Measurements from ENCODE around the gene IFIT1B.
"Not testable (repeated sequence)": the region's sequence is repeated elsewhere in the genome, so short reads cannot be mapped to it uniquely, and the experiment has no call there.

IFIT1B gene, protein sequence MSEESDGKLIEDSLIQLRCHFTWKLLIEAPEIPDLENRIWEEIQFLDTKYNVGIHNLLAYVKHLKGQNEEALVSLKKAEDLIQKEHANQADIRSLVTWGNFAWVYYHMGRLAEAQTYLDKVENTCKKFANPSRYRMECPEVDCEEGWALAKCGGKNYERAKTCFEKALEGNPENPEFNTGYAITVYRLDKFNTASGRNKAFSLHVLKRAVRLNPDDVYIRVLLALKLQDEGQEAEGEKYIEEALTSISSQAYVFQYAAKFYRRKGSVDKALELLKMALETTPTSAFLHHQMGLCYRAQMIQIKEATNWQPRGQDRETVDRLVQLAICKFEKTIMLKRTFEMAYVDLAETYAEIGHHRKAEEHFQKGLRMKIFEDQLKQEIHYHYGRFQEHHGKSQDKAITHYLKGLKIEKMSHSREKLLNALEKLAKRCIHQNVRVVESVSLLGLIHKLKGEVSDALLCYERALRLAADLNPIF

DNA sequence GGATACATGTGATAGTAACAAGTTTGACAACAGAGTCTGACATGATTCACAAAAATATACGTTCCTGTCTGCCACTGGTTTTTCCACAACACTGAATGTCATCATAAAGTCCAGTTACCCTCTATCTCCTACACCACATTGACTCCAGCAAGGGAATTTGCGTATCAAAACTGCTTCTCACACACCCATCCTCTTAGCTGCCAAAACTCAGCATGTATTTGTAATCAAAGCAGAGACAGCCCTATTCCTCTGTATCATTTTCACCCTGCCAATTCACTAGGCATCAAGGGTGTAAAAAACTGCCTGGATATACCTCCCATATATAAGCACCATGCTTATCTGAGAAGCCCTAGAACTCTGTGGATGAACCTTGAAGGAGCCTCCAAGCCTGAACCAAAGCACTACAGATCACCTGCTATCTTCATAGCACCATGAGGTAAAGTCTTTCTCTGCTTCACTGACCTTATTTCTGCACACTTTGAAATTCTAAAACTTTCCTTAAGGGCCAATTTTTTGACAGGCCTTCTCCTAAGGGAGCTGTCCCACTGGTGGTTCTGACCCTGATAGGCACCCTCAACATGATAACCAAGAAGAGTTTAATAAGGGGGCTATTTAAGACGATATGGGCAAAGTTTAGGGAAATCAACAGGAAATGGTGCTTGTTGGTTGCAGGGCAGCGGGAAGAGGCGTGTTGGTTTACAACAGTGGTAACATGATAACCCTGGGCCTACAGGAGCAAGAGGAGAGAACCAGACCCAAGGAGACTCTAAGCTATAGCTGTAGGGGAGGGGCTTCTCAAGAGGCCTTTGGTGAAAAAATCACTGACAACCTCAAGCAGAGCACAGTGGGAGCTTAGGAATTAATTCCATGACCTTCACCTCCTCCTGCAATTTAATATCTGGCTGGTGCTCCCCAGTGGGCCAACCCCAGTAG lies at the start of gene IFIT1B:
Gene IFIT1B (plus strand): TSS at position 352 of the 933 bp plus-strand sequence. CDS start 80 bp downstream, at position 432.
- in situ Hi-C loops (cut with HindIII; ENCODE audit: low sequenced_read_pairs): no loop called here

DNA sequence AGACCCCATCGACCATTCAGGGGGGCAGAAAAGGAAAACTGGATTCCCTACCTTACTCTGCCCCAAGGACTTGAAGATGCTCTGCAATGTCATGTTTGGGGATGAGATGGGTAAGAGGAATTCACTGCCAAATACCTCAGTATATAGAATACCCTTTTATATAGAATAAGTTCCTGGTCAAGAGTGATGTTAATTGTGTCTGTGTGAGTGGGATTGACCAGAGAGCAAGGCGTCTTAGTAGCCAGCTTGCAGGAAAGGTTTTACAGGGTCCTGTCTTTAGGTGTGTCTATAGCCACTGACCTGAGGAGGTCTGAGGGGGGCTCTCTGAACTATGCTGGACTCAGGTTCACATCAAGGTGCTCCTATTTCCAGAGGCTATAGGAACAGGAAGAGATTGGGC lies 48.7 kb upstream of the IFIT1B start:
- in situ Hi-C loops (cut with HindIII; ENCODE audit: low sequenced_read_pairs): no loop called here

DNA sequence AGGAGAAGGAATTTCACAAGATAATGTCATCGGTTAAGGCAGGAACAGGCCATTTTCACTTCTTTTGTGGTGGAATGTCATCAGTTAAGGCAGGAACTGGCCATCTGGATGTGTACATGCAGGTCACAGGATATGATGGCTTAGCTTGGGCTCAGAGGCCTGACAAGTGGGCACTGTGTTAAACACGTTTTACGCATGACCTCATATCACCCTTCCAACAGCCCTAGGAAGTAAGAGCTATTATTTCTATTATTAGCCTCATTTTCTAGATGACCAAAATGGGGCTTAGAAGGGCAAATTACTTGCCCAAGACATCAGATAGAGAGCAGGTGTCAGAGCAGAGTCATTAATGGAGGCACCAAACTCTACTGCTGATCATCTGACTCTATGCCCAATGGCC lies 47.8 kb upstream of the IFIT1B start:
- in situ Hi-C loops (cut with HindIII; ENCODE audit: low sequenced_read_pairs): not testable (repeated sequence)

DNA sequence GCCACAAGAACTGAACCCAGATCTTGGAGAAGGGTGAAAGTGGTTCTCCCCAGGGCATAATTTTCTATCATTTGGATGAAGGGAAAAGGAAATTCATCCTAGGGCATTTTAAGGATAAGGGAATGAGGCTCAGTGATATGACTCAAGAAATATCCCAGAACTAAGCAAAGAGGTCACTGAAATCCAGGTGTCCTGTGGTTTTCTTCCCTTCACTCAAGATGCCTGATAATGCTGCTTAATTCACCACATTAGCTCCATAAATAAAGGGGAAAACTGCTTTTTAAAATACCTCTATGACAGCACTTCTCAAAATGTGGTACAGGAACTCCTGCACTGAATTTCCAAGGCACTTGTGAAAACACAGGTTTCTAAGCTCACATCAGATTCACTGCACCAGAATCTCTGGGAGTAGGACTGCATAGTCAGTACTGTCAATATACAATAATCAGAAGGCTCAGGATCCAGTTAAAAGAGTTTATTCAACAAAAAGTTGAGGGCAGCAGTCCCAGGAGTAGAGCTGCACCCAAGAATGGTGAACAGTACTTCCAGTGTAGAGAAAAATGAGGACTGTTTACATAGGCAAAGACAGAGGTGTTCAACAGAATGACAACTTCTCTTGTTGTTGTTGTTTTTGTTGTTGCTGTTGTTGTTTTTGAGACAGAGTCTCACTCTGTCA lies 47.2 kb upstream of the IFIT1B start:
- in situ Hi-C loops (cut with HindIII; ENCODE audit: low sequenced_read_pairs): no loop called here

DNA sequence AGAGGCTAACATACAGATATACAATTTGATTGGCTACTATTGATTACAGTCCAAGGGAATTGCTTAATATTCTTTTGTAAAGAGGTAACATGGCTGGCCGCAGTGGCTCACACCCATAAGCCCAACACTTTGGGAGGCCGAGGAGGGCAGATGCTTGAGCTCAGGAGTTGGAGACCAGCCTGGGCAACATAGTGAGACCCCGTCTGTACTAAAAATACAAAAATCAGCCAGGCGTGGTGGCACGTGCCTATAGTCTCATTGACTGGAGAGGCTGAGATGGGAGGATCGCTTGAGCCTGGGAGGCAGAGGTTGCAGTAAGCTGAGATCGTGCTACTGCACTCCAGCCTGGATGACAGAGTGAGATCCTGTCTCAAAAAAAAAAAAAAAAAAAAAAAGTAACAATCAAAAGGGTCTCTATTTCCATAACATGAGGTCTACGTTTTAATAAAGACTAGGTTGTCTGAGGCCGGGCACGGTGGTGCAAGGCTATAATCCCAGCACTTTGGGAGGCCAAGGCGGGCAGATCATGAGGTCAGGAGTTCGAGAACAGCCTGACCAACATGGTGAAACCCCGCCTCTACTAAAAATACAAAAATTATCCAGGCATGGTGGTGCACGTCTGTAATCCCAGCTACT lies 46.3 kb upstream of the IFIT1B start:
- in situ Hi-C loops (cut with HindIII; ENCODE audit: low sequenced_read_pairs): not testable (repeated sequence)

DNA sequence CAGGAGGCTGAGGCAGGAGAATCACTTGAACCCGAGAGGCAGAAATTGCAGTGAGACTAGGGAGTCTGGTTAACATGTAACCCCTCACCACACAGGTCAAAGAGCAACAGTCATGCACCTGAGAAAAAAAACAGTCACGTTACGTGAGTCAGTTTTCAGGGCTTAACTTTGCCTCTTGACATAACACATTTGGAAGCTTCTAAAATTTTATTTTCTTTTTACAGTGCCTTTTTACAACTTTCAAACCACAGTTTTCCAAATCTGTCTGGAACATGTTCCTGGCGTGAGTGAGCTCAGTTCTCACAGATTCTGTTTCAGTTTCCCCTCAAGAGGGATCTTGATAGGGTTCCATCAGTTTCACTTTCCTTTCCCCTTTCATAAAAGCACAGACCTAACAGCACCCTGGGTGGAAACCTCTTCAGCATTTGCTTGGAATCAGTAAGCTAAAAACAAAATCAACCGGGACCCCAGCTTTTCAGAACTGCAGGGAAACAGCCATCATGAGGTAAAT lies 45.7 kb upstream of the IFIT1B start:
- in situ Hi-C loops (cut with HindIII; ENCODE audit: low sequenced_read_pairs): no loop called here

DNA sequence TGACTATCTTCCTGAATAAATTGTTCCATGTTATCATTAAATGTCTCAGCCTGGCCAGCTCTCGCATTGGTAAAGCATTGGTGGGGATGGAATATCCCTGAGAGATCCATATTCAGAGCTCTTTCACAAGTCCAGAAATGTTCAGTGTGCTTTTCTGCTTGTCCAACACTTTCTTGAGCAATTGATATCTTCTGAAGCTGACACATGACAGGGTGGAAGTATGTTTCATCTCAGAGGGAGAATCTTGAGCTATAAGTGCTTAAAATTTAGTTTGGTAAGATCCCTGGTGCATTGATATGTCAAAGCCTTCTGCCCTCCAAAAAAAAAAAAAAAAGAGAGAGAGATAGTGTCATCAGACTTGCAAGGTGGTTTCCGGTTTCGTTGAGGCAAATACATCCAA lies 42.6 kb upstream of the IFIT1B start:
- in situ Hi-C loops (cut with HindIII; ENCODE audit: low sequenced_read_pairs): no loop called here

DNA sequence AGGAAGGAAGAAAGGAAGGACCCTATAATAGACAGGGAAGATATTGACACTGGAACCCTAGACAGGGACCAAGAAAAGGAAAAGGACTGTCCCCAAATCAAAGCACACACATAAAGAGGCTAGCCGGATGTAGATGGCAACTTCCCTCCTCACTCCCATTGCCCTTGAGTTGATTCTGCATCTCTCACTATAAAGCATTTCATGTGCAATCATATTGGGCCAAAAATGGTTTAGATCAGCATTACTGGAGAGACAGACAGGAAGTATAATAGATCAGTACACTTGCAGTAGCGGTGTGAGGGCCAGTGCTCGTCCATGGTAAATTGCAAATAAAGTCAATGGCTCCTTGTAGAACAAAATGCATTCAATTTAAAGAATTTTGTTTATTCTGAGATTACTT lies 41.6 kb upstream of the IFIT1B start:
- in situ Hi-C loops (cut with HindIII; ENCODE audit: low sequenced_read_pairs): no loop called here

DNA sequence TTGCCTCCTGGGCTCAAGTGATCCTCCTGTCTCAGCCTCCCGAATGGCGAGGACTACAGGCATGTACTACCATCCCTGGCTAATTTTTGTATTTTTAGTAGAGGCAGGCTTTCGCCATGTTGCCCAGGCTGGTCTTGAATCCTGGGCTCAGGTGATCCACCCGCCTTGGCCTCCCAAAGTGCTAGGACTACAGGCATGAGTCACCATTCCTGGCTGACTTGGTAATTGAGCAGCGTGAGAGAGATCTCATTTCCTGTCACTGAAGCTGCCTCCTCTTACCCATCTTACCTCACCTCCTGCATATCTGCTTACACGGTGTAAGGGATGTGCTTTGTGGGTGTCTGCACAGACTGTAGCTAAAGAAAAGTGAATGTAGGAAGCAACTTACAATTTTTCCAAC lies 40.4 kb upstream of the IFIT1B start:
- in situ Hi-C loops (cut with HindIII; ENCODE audit: low sequenced_read_pairs): no loop called here

DNA sequence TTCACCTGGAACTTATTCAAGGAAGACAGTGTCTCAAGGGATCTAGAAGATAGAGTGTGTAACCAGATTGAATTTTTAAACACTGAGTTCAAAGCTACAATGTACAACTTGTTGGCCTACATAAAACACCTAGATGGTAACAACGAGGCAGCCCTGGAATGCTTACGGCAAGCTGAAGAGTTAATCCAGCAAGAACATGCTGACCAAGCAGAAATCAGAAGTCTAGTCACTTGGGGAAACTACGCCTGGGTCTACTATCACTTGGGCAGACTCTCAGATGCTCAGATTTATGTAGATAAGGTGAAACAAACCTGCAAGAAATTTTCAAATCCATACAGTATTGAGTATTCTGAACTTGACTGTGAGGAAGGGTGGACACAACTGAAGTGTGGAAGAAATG lies 39.1 kb upstream of the IFIT1B start:
- in situ Hi-C loops (cut with HindIII; ENCODE audit: low sequenced_read_pairs): no loop called here

DNA sequence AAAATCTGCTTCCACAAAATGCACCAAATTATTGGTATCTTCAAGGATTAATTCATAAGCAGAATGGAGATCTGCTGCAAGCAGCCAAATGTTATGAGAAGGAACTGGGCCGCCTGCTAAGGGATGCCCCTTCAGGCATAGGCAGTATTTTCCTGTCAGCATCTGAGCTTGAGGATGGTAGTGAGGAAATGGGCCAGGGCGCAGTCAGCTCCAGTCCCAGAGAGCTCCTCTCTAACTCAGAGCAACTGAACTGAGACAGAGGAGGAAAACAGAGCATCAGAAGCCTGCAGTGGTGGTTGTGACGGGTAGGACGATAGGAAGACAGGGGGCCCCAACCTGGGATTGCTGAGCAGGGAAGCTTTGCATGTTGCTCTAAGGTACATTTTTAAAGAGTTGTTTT lies 38.0 kb upstream of the IFIT1B start:
- in situ Hi-C loops (cut with HindIII; ENCODE audit: low sequenced_read_pairs): no loop called here

DNA sequence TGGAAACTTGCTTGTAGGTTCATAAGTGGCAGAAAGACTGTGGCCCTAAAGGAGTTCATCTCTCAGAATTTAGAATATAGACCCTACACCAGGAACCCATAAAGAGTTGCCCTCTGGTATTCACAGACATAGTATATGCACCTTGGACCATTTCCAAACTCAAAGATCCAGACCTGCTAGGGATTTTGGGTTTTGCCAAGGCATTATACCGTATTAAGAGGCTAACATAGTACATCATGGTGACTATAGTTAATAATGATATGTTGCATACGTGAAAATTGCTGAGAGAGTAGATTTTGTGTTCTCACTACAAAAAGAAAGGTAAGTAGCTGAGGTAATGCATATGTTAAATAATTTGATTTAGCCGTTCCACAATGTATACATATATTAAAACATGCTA lies 36.2 kb upstream of the IFIT1B start:
- in situ Hi-C loops (cut with HindIII; ENCODE audit: low sequenced_read_pairs): no loop called here

DNA sequence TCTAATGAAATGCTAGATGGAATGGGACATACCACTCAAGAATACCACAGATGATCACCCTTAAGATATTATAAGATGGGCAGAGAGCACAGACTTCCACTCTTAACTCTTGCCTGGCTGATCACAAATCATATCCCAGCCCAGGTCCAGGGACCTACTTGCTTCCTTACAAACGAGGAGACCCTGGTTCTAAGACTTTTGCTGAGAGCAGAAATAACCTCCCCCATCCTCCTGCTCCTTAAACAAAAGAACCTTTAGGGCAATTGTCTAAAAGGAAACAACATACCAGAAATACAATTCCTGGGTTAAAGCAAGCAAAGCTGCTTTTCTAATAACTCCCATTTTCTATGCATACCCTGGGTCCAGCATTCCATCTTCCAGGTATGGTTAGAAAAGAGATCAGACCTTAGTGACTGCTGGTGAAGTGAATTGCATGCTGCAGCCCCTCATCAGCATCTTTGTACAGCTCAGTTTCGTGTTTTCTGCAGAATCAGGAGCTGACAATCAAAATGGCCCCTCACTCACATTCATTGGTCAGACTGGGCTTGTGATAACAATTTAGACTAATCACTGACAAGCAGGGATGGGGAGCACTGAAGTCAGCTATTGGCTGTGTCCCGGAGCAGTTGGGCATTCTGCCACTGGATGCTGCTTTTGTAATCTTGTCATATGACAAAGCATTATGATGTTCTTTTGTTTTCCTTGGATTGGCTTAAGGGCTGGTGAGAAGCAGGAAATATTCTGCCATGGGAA lies 35.5 kb upstream of the IFIT1B start:
- in situ Hi-C loops (cut with HindIII; ENCODE audit: low sequenced_read_pairs): no loop called here

DNA sequence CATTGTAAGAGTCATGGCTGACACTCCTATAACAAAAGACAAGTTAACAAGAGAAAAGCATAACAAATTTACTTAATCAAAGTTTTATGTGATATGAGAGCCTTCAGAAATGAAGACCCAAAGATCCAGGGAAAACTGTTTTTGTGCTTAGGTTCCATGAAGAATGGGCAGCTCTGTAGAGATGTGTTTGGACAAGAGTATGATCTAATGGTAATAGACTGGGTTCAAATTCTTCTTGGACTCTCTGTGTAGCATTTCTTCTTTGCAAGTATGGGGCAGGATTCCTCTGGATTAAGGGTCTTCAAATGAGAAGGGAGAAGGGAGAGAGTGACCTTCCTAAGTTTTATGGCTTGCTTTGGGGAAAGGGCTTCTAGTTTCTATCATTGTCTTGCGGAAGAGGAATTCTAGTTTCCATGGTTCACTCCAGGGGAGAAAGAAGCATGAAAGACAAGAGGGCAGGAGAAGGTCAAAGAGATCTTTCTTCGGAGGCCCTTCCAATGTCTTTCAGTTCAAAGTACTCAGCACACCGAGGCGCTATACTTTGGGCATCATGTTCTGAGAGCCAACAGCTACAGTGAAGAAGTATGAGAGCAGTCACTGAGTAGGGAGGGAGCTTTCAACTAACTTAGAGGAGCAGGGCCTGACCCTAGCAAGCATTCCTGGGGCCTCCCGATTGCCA lies 34.6 kb upstream of the IFIT1B start:
- in situ Hi-C loops (cut with HindIII; ENCODE audit: low sequenced_read_pairs): no loop called here

DNA sequence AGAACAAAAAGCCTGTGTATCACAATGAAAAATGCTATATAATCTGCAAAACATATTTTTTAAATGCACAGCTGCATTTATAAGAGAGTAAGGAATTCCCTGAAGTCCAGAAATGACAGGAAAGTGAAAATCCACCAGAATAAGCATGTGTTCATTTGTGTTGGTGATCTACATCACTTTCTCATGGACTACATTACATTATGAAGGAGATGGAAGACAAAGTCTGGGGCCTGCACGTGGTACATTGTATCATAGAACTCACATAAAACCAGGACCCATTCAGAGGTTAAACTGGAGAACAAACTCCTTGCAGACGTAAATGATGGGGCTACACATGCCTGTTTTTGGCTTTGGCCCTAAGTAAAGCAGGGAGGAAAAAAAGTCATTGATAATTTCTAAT lies 33.7 kb upstream of the IFIT1B start:
- in situ Hi-C loops (cut with HindIII; ENCODE audit: low sequenced_read_pairs): no loop called here

DNA sequence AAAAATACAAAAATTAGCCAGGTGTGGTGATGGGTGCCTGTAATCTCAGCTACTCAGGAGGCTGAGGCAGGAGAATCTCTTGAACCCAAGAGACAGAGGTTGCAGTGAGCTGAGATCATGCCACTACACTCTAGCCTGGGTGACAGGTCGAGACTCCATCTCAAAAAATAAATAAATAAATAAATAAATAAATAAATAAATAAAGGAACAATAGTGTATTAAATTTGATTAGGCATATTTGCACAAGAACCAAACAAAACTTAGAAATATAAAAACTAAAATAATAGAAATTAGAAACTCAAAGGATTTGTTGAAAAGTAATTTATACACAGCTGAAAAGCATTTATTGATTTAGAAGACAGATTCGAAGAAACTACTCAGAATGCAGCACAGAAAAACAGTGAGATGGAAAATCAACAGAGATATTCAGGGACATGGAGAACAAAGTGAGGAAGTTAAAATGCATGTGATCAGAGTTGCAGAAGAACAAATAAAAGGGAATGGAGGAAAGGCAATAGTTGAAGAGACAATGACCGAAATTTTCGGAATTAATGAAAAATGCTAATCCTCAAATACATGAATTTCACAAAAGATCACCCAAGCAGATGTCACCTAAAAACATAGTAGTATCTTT lies 32.4 kb upstream of the IFIT1B start:
- in situ Hi-C loops (cut with HindIII; ENCODE audit: low sequenced_read_pairs): no loop called here

DNA sequence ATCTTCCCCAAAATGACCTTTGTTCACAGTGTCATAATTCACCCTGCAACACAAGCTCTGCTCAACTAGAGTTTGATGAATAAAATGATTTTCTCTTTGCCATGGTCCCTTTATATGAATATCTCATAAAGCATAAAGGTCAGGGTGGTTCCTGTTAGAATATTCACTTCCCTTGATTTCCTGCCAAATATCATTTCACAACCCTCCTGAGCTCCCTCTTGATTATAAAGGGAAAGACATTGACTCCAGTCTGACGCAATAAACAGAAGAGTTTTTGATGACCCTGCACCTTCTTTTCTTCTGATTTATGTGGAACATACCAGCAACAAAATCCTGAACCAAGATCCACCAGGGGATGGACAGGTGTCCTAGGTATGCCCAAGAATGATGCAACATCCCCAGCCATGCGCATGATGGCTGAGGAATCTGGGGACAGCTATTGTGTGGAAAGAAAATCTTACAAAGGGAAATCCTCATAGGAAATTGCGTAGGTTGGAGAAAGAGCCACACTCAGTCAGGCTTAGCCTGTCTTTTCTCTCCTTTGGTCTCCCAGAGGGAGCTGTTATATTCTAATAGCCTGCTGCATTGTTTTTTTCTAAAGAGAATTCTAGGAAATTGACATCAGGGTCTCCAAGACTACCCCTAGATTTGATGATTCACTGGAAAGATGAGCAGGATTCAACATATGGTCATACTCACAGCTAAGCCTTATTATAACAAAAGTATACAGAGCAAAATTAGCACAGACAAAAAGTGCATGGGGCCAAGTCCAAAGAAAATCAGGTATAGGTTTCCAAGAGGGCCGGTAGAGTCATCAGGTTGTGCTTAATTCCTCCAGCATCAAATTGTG lies 31.2 kb upstream of the IFIT1B start:
- in situ Hi-C loops (cut with HindIII; ENCODE audit: low sequenced_read_pairs): no loop called here
